Neural cell (in vitro differentiated cells): ENCODE measurements around the gene FLII. TPM values are rescaled to one million over a fixed set of nuclear protein-coding genes. Genes with fewer than 3 reads are reported as not detected.
A peak's percentile ranks its signal among the peaks of the same experiment; 100 is the strongest.

ENCODE experiments used
- H2AFZ ChIP-seq: fragments of 200-600, 300-800 bp; sonication (generic), shearing (Covaris generic); 2 replicates; pipeline ENCODE4 v1.6.0; 2014; ENCODE audit warnings: low read depth, mild to moderate bottlenecking, antibody characterized with exemption, low read length, moderate library complexity
- H3F3A ChIP-seq: fragments of 200-600 bp; shearing (Covaris generic); 2 replicates; pipeline ENCODE4 v1.6.1; 2016; ENCODE audit warnings: mild to moderate bottlenecking, moderate library complexity, mixed read lengths, antibody characterized with exemption, low read length; ENCODE audit not compliant: insufficient read depth, poor library complexity, severe bottlenecking
- H3K27ac ChIP-seq: fragments of 200-600, 300-800 bp; sonication (generic), shearing (Covaris generic); 2 replicates; pipeline ENCODE4 v1.5.1; 2014; ENCODE audit warnings: mild to moderate bottlenecking, low read length, moderate library complexity
- H3K27me3 ChIP-seq: fragments of 300-800, 200-600 bp; sonication (generic), shearing (Covaris generic); 2 replicates; pipeline ENCODE4 v1.6.0; 2014; ENCODE audit warnings: mild to moderate bottlenecking, low read depth, low read length, moderate library complexity; ENCODE audit not compliant: insufficient read depth
- H3K36me3 ChIP-seq: fragments of 300-800, 200-600 bp; sonication (generic), shearing (Covaris generic); 2 replicates; pipeline ENCODE4 v1.5.1; 2014; ENCODE audit warnings: mild to moderate bottlenecking, antibody characterized with exemption, low read length, moderate library complexity; ENCODE audit not compliant: insufficient read depth
- H3K4me2 ChIP-seq: fragments of 300-800, 200-600 bp; sonication (generic), shearing (Covaris generic); 2 replicates; pipeline ENCODE4 v1.6.0; 2014; ENCODE audit warnings: mild to moderate bottlenecking, low read length
- H3K4me3 ChIP-seq: fragments of 300-800, 200-600 bp; sonication (generic), shearing (Covaris generic); 2 replicates; pipeline ENCODE4 v1.5.1; 2014; ENCODE audit warnings: mild to moderate bottlenecking, low read length, moderate library complexity
- H3K79me2 ChIP-seq: fragments of 200-600 bp; shearing (Covaris generic); replicated peaks from 2 replicates; pipeline ENCODE4 v1.6.0; 2014; ENCODE audit warnings: mild to moderate bottlenecking, low read length, moderate library complexity; ENCODE audit not compliant: insufficient read depth
- H3K9ac ChIP-seq: fragments of 300-800, 200-600 bp; sonication (generic), shearing (Covaris generic); 2 replicates; pipeline ENCODE4 v1.6.1; 2016; ENCODE audit warnings: mild to moderate bottlenecking, low read length, mixed read lengths
- H3K9me2 ChIP-seq: fragments of 200-600 bp; shearing (Covaris generic); 2 replicates; pipeline ENCODE4 v1.6.1; 2016; ENCODE audit warnings: mild to moderate bottlenecking, low read length, mixed read lengths; ENCODE audit not compliant: insufficient read depth
- H3K9me3 ChIP-seq: fragments of 200-600, 300-800 bp; sonication (generic), shearing (Covaris generic); 2 replicates; pipeline ENCODE4 v1.6.1; 2016; ENCODE audit warnings: mild to moderate bottlenecking, mixed run types, low read length, moderate library complexity, mixed read lengths
- H4K20me1 ChIP-seq: fragments of 200-600 bp; shearing (Covaris generic); 2 replicates; pipeline ENCODE4 v1.6.1; 2016; ENCODE audit warnings: mild to moderate bottlenecking, mixed run types; ENCODE audit not compliant: insufficient read depth
- CTCF ChIP-seq: fragments of 450-650 bp; IDR thresholded peaks from 2 replicates; pipeline ENCODE4 v1.5.1; 2014; ENCODE audit warnings: antibody characterized with exemption, mild to moderate bottlenecking, moderate library complexity; ENCODE audit not compliant: poor library complexity, severe bottlenecking
- EP300 ChIP-seq: fragments of 450-650 bp; conservative IDR thresholded peaks from 2 replicates; pipeline ENCODE4 v1.6.1; 2014; ENCODE audit warnings: antibody characterized with exemption, mild to moderate bottlenecking, moderate library complexity; ENCODE audit not compliant: poor library complexity, severe bottlenecking
- EZH2 ChIP-seq: fragments of 200-600, 300-800 bp; shearing (Covaris generic), sonication (generic); IDR thresholded peaks from 2 replicates; pipeline ENCODE4 v1.6.1; 2014; ENCODE audit warnings: antibody characterized with exemption, low read length, borderline replicate concordance, mild to moderate bottlenecking; ENCODE audit not compliant: insufficient read depth, poor library complexity, severe bottlenecking
- MXI1 ChIP-seq: fragments of 450-650 bp; conservative IDR thresholded peaks from 2 replicates; pipeline ENCODE4 v1.6.1; 2014; ENCODE audit warnings: antibody characterized with exemption, mild to moderate bottlenecking; ENCODE audit not compliant: poor library complexity, severe bottlenecking
- POLR2AphosphoS5 ChIP-seq: IDR thresholded peaks from 2 replicates; pipeline ENCODE4 v1.6.1; 2012
- RAD21 ChIP-seq: fragments of 450-650 bp; conservative IDR thresholded peaks from 2 replicates; pipeline ENCODE4 v1.6.1; 2014; ENCODE audit warnings: antibody characterized with exemption, mild to moderate bottlenecking, moderate library complexity
- REST ChIP-seq: IDR thresholded peaks from 2 replicates; pipeline ENCODE4 v1.6.1; 2012; ENCODE audit warnings: borderline replicate concordance
- SMC3 ChIP-seq: fragments of 450-650 bp; conservative IDR thresholded peaks from 2 replicates; pipeline ENCODE4 v1.6.1; 2014; ENCODE audit warnings: antibody characterized with exemption, mild to moderate bottlenecking, moderate library complexity; ENCODE audit not compliant: poor library complexity
- TAF1 ChIP-seq: IDR thresholded peaks from 2 replicates; pipeline ENCODE4 v1.6.1; 2012; ENCODE audit warnings: low read depth
- polyA plus RNA-seq: library from polyadenylated mRNA; depleted of rRNA; stranded (reverse); fragments of >200 nt; gene quantifications from 2 replicates; pipeline ENCODE4 v1.2.3, GENCODE V29; 2014

The FLII gene
- polyA plus RNA-seq, 1 donor from 2014 or later, result 93.0 TPM

GRCh38 chr17:18225642-18226283 lies 32.8 kb downstream of the FLII start:
- H3K9me3 ChIP-seq, result no peaks in the 10 kb centered on the region
- H3K4me2 ChIP-seq, result peak overlapping the region; percentile 99
- peak overlapping the region; percentile 24 for H3K27ac ChIP-seq
- H3F3A ChIP-seq, result peaks cover 3% of the 10 kb centered on the region
- peak overlapping the region; percentile 49 for H2AFZ ChIP-seq
- peak overlapping the region; percentile 88 for H3K4me3 ChIP-seq
- H3K79me2 ChIP-seq, result peaks cover 47% of the 10 kb centered on the region
- no peaks in the 10 kb centered on the region for H3K36me3 ChIP-seq
- no peaks in the 10 kb centered on the region for H3K9me2 ChIP-seq
- no peaks in the 10 kb centered on the region for H3K27me3 ChIP-seq
- H3K9ac ChIP-seq, result peak overlapping the region; percentile 81
- no peaks in the 10 kb centered on the region for H4K20me1 ChIP-seq
- no peak for TF ChIP-seq REST
- TF ChIP-seq RAD21, result no peak
- no peak for TF ChIP-seq MXI1
- no peak for TF ChIP-seq EP300
- TF ChIP-seq EZH2, result no peak
- no peak for TF ChIP-seq CTCF
- TF ChIP-seq TAF1, result no peak
- TF ChIP-seq POLR2AphosphoS5, result no peak
- TF ChIP-seq SMC3, result no peak

- Histone ChIP-seq H4K20me1 (no peaks in the 10 kb centered on the region), H3K4me2 (peak within 1 kb of the TSS; percentile 99), H3F3A (peaks cover 3% of the 10 kb centered on the region), H3K27ac (peak within 1 kb of the TSS; percentile 24), H3K36me3 (no peaks in the 10 kb centered on the region), H3K27me3 (no peaks in the 10 kb centered on the region), H3K4me3 (peak within 1 kb of the TSS; percentile 88), H3K9me2 (no peaks in the 10 kb centered on the region), H2AFZ (peak within 1 kb of the TSS; percentile 49), H3K9ac (peak within 1 kb of the TSS; percentile 81), H3K9me3 (no peaks in the 10 kb centered on the region), H3K79me2 (peaks cover 42% of the 10 kb centered on the region)
- TF ChIP-seq TAF1, result no peak
- peak; percentile 53 for TF ChIP-seq MXI1
- TF ChIP-seq REST, result no peak
- TF ChIP-seq EP300, result no peak
- no peak for TF ChIP-seq POLR2AphosphoS5
- no peak for TF ChIP-seq EZH2
- TF ChIP-seq CTCF, result no peak
- no peak for TF ChIP-seq RAD21
These were observed 33.4 kb downstream of the FLII start, which contains the start of gene LLGL1 for GRCh38 chr17:18225121-18225641. LLGL1 (plus strand) TSS chr17:18225635; CDS start chr17:18225683, 48 bp downstream.
